HL-60 (cell line): Measurements from ENCODE around the gene PANK4.

ENCODE experiments used
- DNase-seq, 2 experiments: peaks; one replicate each; pipeline ENCODE4 v3.0.0-alpha.2; 2010 to 2020; ENCODE audit warnings: low read depth in 1 of 2, low spot score in 1 of 2
- H3K27ac ChIP-seq: fragments of 250-450 bp; sonication (Bioruptor Pico); replicated peaks from 2 replicates; pipeline ENCODE4 v1.5.1; 2020; ENCODE audit warnings: mild to moderate bottlenecking, moderate library complexity
- H3K27me3 ChIP-seq: fragments of 250-450 bp; sonication (Bioruptor Pico); 2 replicates; pipeline ENCODE4 v1.5.1; 2021; ENCODE audit warnings: mild to moderate bottlenecking, moderate library complexity; ENCODE audit not compliant: insufficient read depth, poor library complexity, severe bottlenecking
- H3K4me3 ChIP-seq: replicated peaks from 2 replicates; pipeline ENCODE4 v1.5.1; 2011; ENCODE audit warnings: mild to moderate bottlenecking, control low read depth, low read length; ENCODE audit not compliant: insufficient read depth
- CTCF ChIP-seq: IDR thresholded peaks from one replicate; pipeline ENCODE4 v1.5.1; 2011; ENCODE audit warnings: low read length, control low read depth, inconsistent platforms; ENCODE audit not compliant: insufficient read depth
- GABPA ChIP-seq: IDR thresholded peaks from 2 replicates; pipeline ENCODE4 v1.6.1; 2012; ENCODE audit warnings: low read depth
- POLR2AphosphoS5 ChIP-seq: IDR thresholded peaks from 2 replicates; pipeline ENCODE4 v1.6.1; 2012; ENCODE audit warnings: low read depth
- REST ChIP-seq: IDR thresholded peaks from 2 replicates; pipeline ENCODE4 v1.6.1; 2012; ENCODE audit warnings: low read depth; ENCODE audit not compliant: insufficient replicate concordance
- SPI1 ChIP-seq: IDR thresholded peaks from 2 replicates; pipeline ENCODE4 v1.6.1; 2012; ENCODE audit warnings: low read depth, mild to moderate bottlenecking, borderline replicate concordance

PANK4 gene

GRCh38 chr1:2556277-2556677, 29.9 kb upstream of the PANK4 start, which contains the start of gene TNFRSF14:
Gene TNFRSF14, plus strand, starts transcription at chr1:2556371. Its CDS starts 294 bp downstream, at chr1:2556665.
- peak within 1 kb of the TSS; percentile 55 for H3K4me3 ChIP-seq
- no peaks in the 10 kb centered on the region for H3K27me3 ChIP-seq
- DNase-seq, result peak in 1 of 2 experiments; percentile 59
- TF ChIP-seq REST (peak; percentile 38), GABPA (no peak), SPI1 (peak; percentile 29; the same call in 1 of the 2 replicates)
- H3K27ac ChIP-seq, result peak within 1 kb of the TSS; percentile 99

- Histone ChIP-seq H3K27ac (peak overlapping the region; percentile 99), H3K4me3 (peak overlapping the region; percentile 55), H3K27me3 (no peaks in the 10 kb centered on the region)
- TF ChIP-seq REST, result peak; percentile 42
- TF ChIP-seq POLR2AphosphoS5, result peak; percentile 78
- no peak for TF ChIP-seq CTCF
- TF ChIP-seq GABPA, result no peak
- TF ChIP-seq SPI1, result peak; percentile 63; the same call in 1 of the 2 replicates
- DNase-seq, result peak; percentile 82 to 92
These were observed 29.4 kb upstream of the PANK4 start for GRCh38 chr1:2555634-2556276.

- peak in 1 of 2 experiments; percentile 60 for DNase-seq
- TF ChIP-seq REST (no peak), CTCF (peak; percentile 2), SPI1 (no peak), POLR2AphosphoS5 (no peak)
- no peak overlapping the region for H3K4me3 ChIP-seq
- H3K27me3 ChIP-seq, result no peaks in the 10 kb centered on the region
- H3K27ac ChIP-seq, result peak overlapping the region; percentile 99
These were observed 28.4 kb upstream of the PANK4 start for GRCh38 chr1:2554621-2555387.
